Measurements from ENCODE around the gene SPTBN4.
A peak's percentile ranks its signal among the peaks of the same experiment; 100 is the strongest.

The SPTBN4 gene

GRCh38 chr19:40565910-40566495 lies 99.2 kb downstream of the SPTBN4 start:
- DNase-seq (ENCODE audit: low spot score) = no peak

GRCh38 chr19:40567040-40567749 lies 100.4 kb downstream of the SPTBN4 start:
- no peak for DNase-seq (ENCODE audit: low spot score)

- no peak for DNase-seq (ENCODE audit: low spot score)
These were observed 101.1 kb downstream of the SPTBN4 start for GRCh38 chr19:40567750-40568494.

GRCh38 chr19:40570313-40571004 lies 103.7 kb downstream of the SPTBN4 start:
- peak; percentile 99 for DNase-seq (ENCODE audit: low spot score)

- no peak for DNase-seq (ENCODE audit: low spot score)
These were observed 104.2 kb downstream of the SPTBN4 start for GRCh38 chr19:40571005-40571318.

- DNase-seq (ENCODE audit: low spot score) = no peak
These were observed 105.2 kb downstream of the SPTBN4 start for GRCh38 chr19:40571831-40572495.

- no peak for DNase-seq (ENCODE audit: low spot score)
These were observed 108.5 kb downstream of the SPTBN4 start for GRCh38 chr19:40575326-40575725.

GRCh38 chr19:40576151-40576584 lies 109.4 kb downstream of the SPTBN4 start:
- DNase-seq (ENCODE audit: low spot score) = no peak

- peak; percentile 95 for DNase-seq (ENCODE audit: low spot score)
These were observed 110.0 kb downstream of the SPTBN4 start, which contains the start of gene SHKBP1 for GRCh38 chr19:40576585-40577451. TSS of gene SHKBP1 (plus strand) at chr19:40576873. CDS start at chr19:40576900, 27 bp downstream.

- DNase-seq (ENCODE audit: low spot score) = no peak
These were observed 111.7 kb downstream of the SPTBN4 start for GRCh38 chr19:40578442-40578908.

GRCh38 chr19:40580619-40581018 lies 113.8 kb downstream of the SPTBN4 start:
- no peak for DNase-seq (ENCODE audit: low spot score)

- DNase-seq (ENCODE audit: low spot score) = no peak
These were observed 114.7 kb downstream of the SPTBN4 start for GRCh38 chr19:40581531-40581930.

- DNase-seq (ENCODE audit: low spot score) = no peak
These were observed 115.7 kb downstream of the SPTBN4 start for GRCh38 chr19:40582467-40582866.

GRCh38 chr19:40583283-40583682 lies 116.5 kb downstream of the SPTBN4 start:
- DNase-seq (ENCODE audit: low spot score) = no peak

- DNase-seq (ENCODE audit: low spot score) = no peak
These were observed 117.2 kb downstream of the SPTBN4 start for GRCh38 chr19:40584007-40584406.

- DNase-seq (ENCODE audit: low spot score) = peak; percentile 75
These were observed 118.6 kb downstream of the SPTBN4 start for GRCh38 chr19:40585241-40585981.

- no peak for DNase-seq (ENCODE audit: low spot score)
These were observed 119.2 kb downstream of the SPTBN4 start for GRCh38 chr19:40585982-40586422.

- DNase-seq (ENCODE audit: low spot score) = no peak
These were observed 119.8 kb downstream of the SPTBN4 start for GRCh38 chr19:40586611-40587010.

GRCh38 chr19:40588110-40588854 lies 121.5 kb downstream of the SPTBN4 start:
- no peak for DNase-seq (ENCODE audit: low spot score)

Measured in kidney capillary endothelial cell (primary cell).